BLaER1 (cell line): ENCODE results near the gene NLGN3.
A peak's percentile ranks its signal among the peaks of the same experiment; 100 is the strongest.

Experiments
- H3K27ac ChIP-seq: shearing (Covaris generic); formaldehyde crosslinking; 2 replicates; pipeline ENCODE4 v1.8.1; 2022
- H3K27me3 ChIP-seq: shearing (Covaris generic); formaldehyde crosslinking; 2 replicates; pipeline ENCODE4 v1.8.1; 2022
- H3K36me3 ChIP-seq: shearing (Covaris generic); formaldehyde crosslinking; 2 replicates; pipeline ENCODE4 v1.8.1; 2022
- H3K4me1 ChIP-seq: shearing (Covaris generic); formaldehyde crosslinking; 2 replicates; pipeline ENCODE4 v1.8.1; 2022
- H3K4me2 ChIP-seq: shearing (Covaris generic); formaldehyde crosslinking; 2 replicates; pipeline ENCODE4 v1.8.1; 2022
- H3K4me3 ChIP-seq: shearing (Covaris generic); formaldehyde crosslinking; 2 replicates; pipeline ENCODE4 v1.8.1; 2022
- H3K9ac ChIP-seq: shearing (Covaris generic); formaldehyde crosslinking; 2 replicates; pipeline ENCODE4 v1.8.1; 2022
- H3K9me3 ChIP-seq: shearing (Covaris generic); formaldehyde crosslinking; 2 replicates; pipeline ENCODE4 v1.8.1; 2022
- H4K20me1 ChIP-seq: shearing (Covaris generic); formaldehyde crosslinking; 2 replicates; pipeline ENCODE4 v1.8.1; 2022
- Cebpa-rat ChIP-seq: shearing (Covaris generic); IDR thresholded peaks from 2 replicates; pipeline ENCODE4 v1.8.1; 2022

NLGN3 gene

GRCh38 chrX:71147496-71148277, 3.0 kb downstream of the NLGN3 start:
- peaks cover 7% of the 10 kb centered on the region; the same call in 1 of the 2 replicates for H4K20me1 ChIP-seq
- no peaks in the 10 kb centered on the region for H3K9me3 ChIP-seq
- peaks cover 35% of the 10 kb centered on the region for H3K4me1 ChIP-seq
- peaks cover 48% of the 10 kb centered on the region for H3K27me3 ChIP-seq
- H3K9ac ChIP-seq = no peak overlapping the region
- no peak overlapping the region for H3K27ac ChIP-seq
- H3K4me3 ChIP-seq = no peak overlapping the region
- H3K4me2 ChIP-seq = peak overlapping the region; percentile 24; the same call in 1 of the 2 replicates
- peaks cover 7% of the 10 kb centered on the region for H3K36me3 ChIP-seq
- no peak for TF ChIP-seq Cebpa-rat

- TF ChIP-seq Cebpa-rat = no peak
- no peak overlapping the region for H3K4me2 ChIP-seq
- H3K4me1 ChIP-seq = peaks cover 35% of the 10 kb centered on the region
- no peaks in the 10 kb centered on the region for H3K9me3 ChIP-seq
- H4K20me1 ChIP-seq = peaks cover 9% of the 10 kb centered on the region; the same call in 1 of the 2 replicates
- H3K9ac ChIP-seq = no peak overlapping the region
- H3K27me3 ChIP-seq = peaks cover 51% of the 10 kb centered on the region
- H3K4me3 ChIP-seq = no peak overlapping the region
- no peak overlapping the region for H3K27ac ChIP-seq
- H3K36me3 ChIP-seq = peaks cover 2% of the 10 kb centered on the region
Measured at GRCh38 chrX:71148278-71148663, 3.6 kb downstream of the NLGN3 start.

GRCh38 chrX:71151366-71151765, 6.7 kb downstream of the NLGN3 start:
- peaks cover 62% of the 10 kb centered on the region for H3K27me3 ChIP-seq
- no peak for TF ChIP-seq Cebpa-rat
- no peaks in the 10 kb centered on the region for H3K36me3 ChIP-seq
- no peak overlapping the region for H3K4me2 ChIP-seq
- no peak overlapping the region for H3K9ac ChIP-seq
- no peaks in the 10 kb centered on the region for H3K9me3 ChIP-seq
- no peak overlapping the region for H3K27ac ChIP-seq
- peaks cover 44% of the 10 kb centered on the region for H3K4me1 ChIP-seq
- H3K4me3 ChIP-seq = no peak overlapping the region
- H4K20me1 ChIP-seq = peaks cover 17% of the 10 kb centered on the region; the same call in 1 of the 2 replicates

- H3K4me2 ChIP-seq = peak overlapping the region; percentile 58
Measured at GRCh38 chrX:71154196-71154595, 9.6 kb downstream of the NLGN3 start.

GRCh38 chrX:71154641-71155040, 10.0 kb downstream of the NLGN3 start:
- no peak overlapping the region for H3K9ac ChIP-seq

More at GRCh38 chrX:71154196-71154595, 9.6 kb downstream of the NLGN3 start:
- Histone ChIP-seq H3K9ac (no peak overlapping the region), H3K4me1 (peaks cover 26% of the 10 kb centered on the region), H4K20me1 (peaks cover 17% of the 10 kb centered on the region; the same call in 1 of the 2 replicates), H3K4me3 (no peak overlapping the region), H3K27ac (no peak overlapping the region), H3K9me3 (no peaks in the 10 kb centered on the region), H3K27me3 (peaks cover 51% of the 10 kb centered on the region), H3K36me3 (no peaks in the 10 kb centered on the region)
- no peak for TF ChIP-seq Cebpa-rat

GRCh38 chrX:71158603-71159002, 14.0 kb downstream of the NLGN3 start:
- H3K4me1 ChIP-seq = peaks cover 27% of the 10 kb centered on the region

More at GRCh38 chrX:71154641-71155040, 10.0 kb downstream of the NLGN3 start:
- H3K4me1 ChIP-seq = peaks cover 26% of the 10 kb centered on the region
- H3K9me3 ChIP-seq = no peaks in the 10 kb centered on the region
- H3K27ac ChIP-seq = peak overlapping the region; percentile 3; the same call in 1 of the 2 replicates
- no peak for TF ChIP-seq Cebpa-rat
- peaks cover 46% of the 10 kb centered on the region for H3K27me3 ChIP-seq
- H4K20me1 ChIP-seq = peaks cover 17% of the 10 kb centered on the region; the same call in 1 of the 2 replicates
- no peaks in the 10 kb centered on the region for H3K36me3 ChIP-seq
- H3K4me2 ChIP-seq = peak overlapping the region; percentile 58
- H3K4me3 ChIP-seq = no peak overlapping the region

GRCh38 chrX:71159335-71159734, 14.7 kb downstream of the NLGN3 start:
- Histone ChIP-seq H3K36me3 (peaks cover 4% of the 10 kb centered on the region; the same call in 1 of the 2 replicates), H3K27ac (no peak overlapping the region), H3K4me1 (peaks cover 27% of the 10 kb centered on the region), H3K9ac (no peak overlapping the region), H3K4me3 (no peak overlapping the region), H3K27me3 (peaks cover 30% of the 10 kb centered on the region), H4K20me1 (0 out of 2 replicates have a peak, but pooled peaks cover 4% of the 10 kb centered on the region), H3K4me2 (no peak overlapping the region), H3K9me3 (no peaks in the 10 kb centered on the region)
- TF ChIP-seq Cebpa-rat = no peak

More at GRCh38 chrX:71158603-71159002, 14.0 kb downstream of the NLGN3 start:
- no peaks in the 10 kb centered on the region; the same call in 1 of the 2 replicates for H3K36me3 ChIP-seq
- no peaks in the 10 kb centered on the region for H3K9me3 ChIP-seq
- TF ChIP-seq Cebpa-rat = no peak
- H3K27ac ChIP-seq = no peak overlapping the region
- no peak overlapping the region for H3K9ac ChIP-seq
- no peak overlapping the region for H3K4me2 ChIP-seq
- no peak overlapping the region for H3K4me3 ChIP-seq
- H4K20me1 ChIP-seq = peaks cover 11% of the 10 kb centered on the region; the same call in 1 of the 2 replicates
- peaks cover 30% of the 10 kb centered on the region for H3K27me3 ChIP-seq

- Histone ChIP-seq H3K27me3 (peaks cover 35% of the 10 kb centered on the region), H3K4me1 (peaks cover 27% of the 10 kb centered on the region)
Measured at GRCh38 chrX:71160475-71160874, 15.8 kb downstream of the NLGN3 start.

GRCh38 chrX:71162981-71163380, 18.3 kb downstream of the NLGN3 start:
- peaks cover 37% of the 10 kb centered on the region for H3K4me1 ChIP-seq

More at GRCh38 chrX:71160475-71160874, 15.8 kb downstream of the NLGN3 start:
- no peaks in the 10 kb centered on the region for H3K9me3 ChIP-seq
- TF ChIP-seq Cebpa-rat = no peak
- no peak overlapping the region for H3K4me3 ChIP-seq
- no peaks in the 10 kb centered on the region; the same call in 1 of the 2 replicates for H4K20me1 ChIP-seq
- no peak overlapping the region for H3K4me2 ChIP-seq
- no peak overlapping the region for H3K9ac ChIP-seq
- H3K36me3 ChIP-seq = peaks cover 4% of the 10 kb centered on the region; the same call in 1 of the 2 replicates
- H3K27ac ChIP-seq = no peak overlapping the region

GRCh38 chrX:71164071-71164470, 19.4 kb downstream of the NLGN3 start:
- H4K20me1 ChIP-seq = no peaks in the 10 kb centered on the region; the same call in 1 of the 2 replicates

More at GRCh38 chrX:71162981-71163380, 18.3 kb downstream of the NLGN3 start:
- no peak for TF ChIP-seq Cebpa-rat
- Histone ChIP-seq H3K4me3 (no peak overlapping the region), H3K36me3 (peaks cover 15% of the 10 kb centered on the region; the same call in 1 of the 2 replicates), H3K9me3 (no peaks in the 10 kb centered on the region; the same call in 1 of the 2 replicates), H4K20me1 (no peaks in the 10 kb centered on the region; the same call in 1 of the 2 replicates), H3K27ac (no peak overlapping the region), H3K4me2 (peak overlapping the region; percentile 22), H3K27me3 (peaks cover 51% of the 10 kb centered on the region), H3K9ac (no peak overlapping the region)

More at GRCh38 chrX:71164071-71164470, 19.4 kb downstream of the NLGN3 start:
- TF ChIP-seq Cebpa-rat = no peak
- Histone ChIP-seq H3K9me3 (no peaks in the 10 kb centered on the region; the same call in 1 of the 2 replicates), H3K4me3 (no peak overlapping the region), H3K27ac (no peak overlapping the region), H3K4me1 (peaks cover 37% of the 10 kb centered on the region), H3K4me2 (no peak overlapping the region), H3K27me3 (peaks cover 51% of the 10 kb centered on the region), H3K9ac (no peak overlapping the region), H3K36me3 (peaks cover 15% of the 10 kb centered on the region; the same call in 1 of the 2 replicates)
